Myocyte (in vitro differentiated cells): ENCODE data around the gene INTS7. TPM values are rescaled to one million over a fixed set of nuclear protein-coding genes. Genes with fewer than 3 reads are reported as not detected.
"Not testable (repeated sequence)": the region's sequence is repeated elsewhere in the genome, so short reads cannot be mapped to it uniquely, and the experiment has no call there.

Source experiments
- DNase-seq: peaks from one replicate; pipeline ENCODE4 v3.0.0-alpha.2; 2012; ENCODE audit warnings: low read depth
- total RNA-seq: library from RNA; depleted of rRNA; stranded (reverse); fragments of >200 nt; gene quantifications from 2 replicates; pipeline ENCODE4 v1.2.3, GENCODE V29; 2014

The INTS7 gene
- total RNA-seq, 1 donor from 2014 or later: 12.1 TPM

- DNase-seq: no peak
These were observed 663 bp upstream of the INTS7 start for GRCh38 chr1:212035835-212036605.

- no peak for DNase-seq
These were observed 738 bp downstream of the INTS7 start for GRCh38 chr1:212034516-212035122.

- DNase-seq: peak; percentile 58
These were observed 4.3 kb downstream of the INTS7 start for GRCh38 chr1:212030936-212031528.

GRCh38 chr1:212027727-212028126 lies 7.6 kb downstream of the INTS7 start:
- DNase-seq: not testable (repeated sequence)

GRCh38 chr1:212024469-212025149 lies 10.7 kb downstream of the INTS7 start:
- no peak for DNase-seq

GRCh38 chr1:212022908-212023307 lies 12.4 kb downstream of the INTS7 start:
- DNase-seq: not testable (repeated sequence)

GRCh38 chr1:212021563-212021962 lies 13.8 kb downstream of the INTS7 start:
- no peak for DNase-seq

- DNase-seq: no peak
These were observed 14.4 kb downstream of the INTS7 start for GRCh38 chr1:212020975-212021374.

- no peak for DNase-seq
These were observed 21.7 kb downstream of the INTS7 start for GRCh38 chr1:212013672-212014071.

- DNase-seq: peak; percentile 79
These were observed 23.2 kb downstream of the INTS7 start for GRCh38 chr1:212012034-212012740.

- no peak for DNase-seq
These were observed 25.4 kb downstream of the INTS7 start for GRCh38 chr1:212010004-212010403.

- no peak for DNase-seq
These were observed 25.8 kb downstream of the INTS7 start for GRCh38 chr1:212009561-212009960.

- DNase-seq: peak; percentile 94
These were observed 27.5 kb downstream of the INTS7 start for GRCh38 chr1:212007886-212008285.

GRCh38 chr1:212007178-212007577 lies 28.2 kb downstream of the INTS7 start:
- no peak for DNase-seq

- peak; percentile 19 for DNase-seq
These were observed 30.3 kb downstream of the INTS7 start for GRCh38 chr1:212004895-212005608.

- no peak for DNase-seq
These were observed 32.8 kb downstream of the INTS7 start for GRCh38 chr1:212002536-212002935.

GRCh38 chr1:211997426-211997825 lies 37.9 kb downstream of the INTS7 start:
- not testable (repeated sequence) for DNase-seq

- DNase-seq: no peak
These were observed 43.7 kb downstream of the INTS7 start for GRCh38 chr1:211991695-211992094.

- DNase-seq: no peak
These were observed 48.6 kb downstream of the INTS7 start for GRCh38 chr1:211986628-211987254.
